ENCODE results near the gene PCDH1. TPM values are rescaled to one million over a fixed set of nuclear protein-coding genes. Genes with fewer than 3 reads are reported as not detected.

Gene PCDH1
- total and polyA plus RNA-seq, 10 donors: 0.30 to 11.4 (median 5.3) TPM

DNA sequence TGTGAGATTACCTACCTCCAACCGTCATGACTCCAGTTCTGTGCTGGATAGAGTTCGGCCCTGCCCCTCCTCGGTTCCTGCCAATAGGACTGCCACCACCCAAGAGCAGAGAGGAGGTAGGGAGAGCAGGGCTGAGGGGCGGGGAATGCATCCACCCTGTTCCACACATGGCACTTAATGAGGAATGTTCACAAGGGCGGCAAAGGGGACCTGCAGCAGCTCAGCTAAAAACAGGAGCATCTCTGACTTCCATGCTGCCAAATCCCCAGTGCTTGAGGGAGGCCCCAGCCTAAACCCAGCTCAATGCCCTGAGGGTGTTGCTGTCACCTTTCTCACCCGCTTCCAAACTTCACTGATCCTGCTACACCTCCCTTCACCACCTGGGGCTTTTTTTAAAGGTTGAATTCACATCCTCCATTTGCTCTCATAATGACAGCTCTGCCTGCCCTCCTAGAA, 37.7 kb upstream of the PCDH1 start:
- H3K4me1 ChIP-seq: peaks cover 8 to 32% (median 19%) of the 10 kb centered on the region in 6 donors
- no peak overlapping the region for H3K27ac ChIP-seq
- H3K36me3 ChIP-seq: no peaks in the 10 kb centered on the region
- H3K4me3 ChIP-seq: no peak overlapping the region
- H3K9me3 ChIP-seq: no peaks in the 10 kb centered on the region
- TF ChIP-seq POLR2A (IDR thresholded peaks at IDR 0.05) (no peak), POLR2AphosphoS5 (IDR thresholded peaks at IDR 0.05) (no peak)
- TF ChIP-seq, protein P1, sequence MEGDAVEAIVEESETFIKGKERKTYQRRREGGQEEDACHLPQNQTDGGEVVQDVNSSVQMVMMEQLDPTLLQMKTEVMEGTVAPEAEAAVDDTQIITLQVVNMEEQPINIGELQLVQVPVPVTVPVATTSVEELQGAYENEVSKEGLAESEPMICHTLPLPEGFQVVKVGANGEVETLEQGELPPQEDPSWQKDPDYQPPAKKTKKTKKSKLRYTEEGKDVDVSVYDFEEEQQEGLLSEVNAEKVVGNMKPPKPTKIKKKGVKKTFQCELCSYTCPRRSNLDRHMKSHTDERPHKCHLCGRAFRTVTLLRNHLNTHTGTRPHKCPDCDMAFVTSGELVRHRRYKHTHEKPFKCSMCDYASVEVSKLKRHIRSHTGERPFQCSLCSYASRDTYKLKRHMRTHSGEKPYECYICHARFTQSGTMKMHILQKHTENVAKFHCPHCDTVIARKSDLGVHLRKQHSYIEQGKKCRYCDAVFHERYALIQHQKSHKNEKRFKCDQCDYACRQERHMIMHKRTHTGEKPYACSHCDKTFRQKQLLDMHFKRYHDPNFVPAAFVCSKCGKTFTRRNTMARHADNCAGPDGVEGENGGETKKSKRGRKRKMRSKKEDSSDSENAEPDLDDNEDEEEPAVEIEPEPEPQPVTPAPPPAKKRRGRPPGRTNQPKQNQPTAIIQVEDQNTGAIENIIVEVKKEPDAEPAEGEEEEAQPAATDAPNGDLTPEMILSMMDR (IDR thresholded peaks at IDR 0.05 in 8 of 11, conservative IDR thresholded peaks at IDR 0.05 in 3 of 11): no peak
- WGBS, 5 donors: 86 to 94% (median 88%) methylated on average over 6 of the region's 6 CpGs
- no peak for DNase-seq
- intact Hi-C loops (cut with DNase I; ENCODE audit: low total_unique reads): no loop called here
- peaks cover 0 to 30% (median 0%) of the 10 kb centered on the region in 7 donors for H3K27me3 ChIP-seq (replicated peaks in 1 of 7)

DNA sequence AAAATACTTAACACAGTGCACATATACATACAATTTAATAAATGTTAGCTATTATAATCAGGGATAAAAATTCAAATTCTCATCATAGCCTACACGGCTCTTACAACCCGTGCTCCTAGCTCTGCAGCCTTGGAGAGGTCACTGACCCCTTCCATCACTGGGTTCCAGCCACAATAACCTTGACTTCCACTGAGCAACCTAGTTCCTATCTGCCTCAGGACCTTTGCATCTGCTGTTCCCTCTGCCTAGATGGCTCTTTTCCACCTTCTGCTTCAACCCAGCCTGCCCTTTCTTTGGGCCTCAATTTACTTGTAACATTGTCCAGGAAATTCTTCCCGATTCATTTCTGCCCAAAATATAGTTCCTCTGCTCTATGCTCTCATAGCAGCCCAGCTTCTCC, 36.6 kb upstream of the PCDH1 start:
- DNase-seq: no peak
- H3K9me3 ChIP-seq: no peaks in the 10 kb centered on the region
- peaks cover 0 to 30% (median 0%) of the 10 kb centered on the region in 7 donors for H3K27me3 ChIP-seq (replicated peaks in 1 of 7)
- no peak overlapping the region for H3K4me3 ChIP-seq
- no peak for TF ChIP-seq POLR2AphosphoS5 (IDR thresholded peaks at IDR 0.05)
- no peak for TF ChIP-seq POLR2A (IDR thresholded peaks at IDR 0.05)
- TF ChIP-seq, protein P1 (IDR thresholded peaks at IDR 0.05 in 8 of 11, conservative IDR thresholded peaks at IDR 0.05 in 3 of 11): no peak
- H3K4me1 ChIP-seq: peaks cover 8 to 32% (median 19%) of the 10 kb centered on the region in 6 donors
- H3K36me3 ChIP-seq: no peaks in the 10 kb centered on the region
- intact Hi-C loops (cut with DNase I; ENCODE audit: low total_unique reads): no loop called here
- H3K27ac ChIP-seq: peak overlapping the region in 1 of 8 donors; percentile 44
- WGBS, 5 donors: 82 to 95% (median 94%) methylated on average over 3 of the region's 3 CpGs

DNA sequence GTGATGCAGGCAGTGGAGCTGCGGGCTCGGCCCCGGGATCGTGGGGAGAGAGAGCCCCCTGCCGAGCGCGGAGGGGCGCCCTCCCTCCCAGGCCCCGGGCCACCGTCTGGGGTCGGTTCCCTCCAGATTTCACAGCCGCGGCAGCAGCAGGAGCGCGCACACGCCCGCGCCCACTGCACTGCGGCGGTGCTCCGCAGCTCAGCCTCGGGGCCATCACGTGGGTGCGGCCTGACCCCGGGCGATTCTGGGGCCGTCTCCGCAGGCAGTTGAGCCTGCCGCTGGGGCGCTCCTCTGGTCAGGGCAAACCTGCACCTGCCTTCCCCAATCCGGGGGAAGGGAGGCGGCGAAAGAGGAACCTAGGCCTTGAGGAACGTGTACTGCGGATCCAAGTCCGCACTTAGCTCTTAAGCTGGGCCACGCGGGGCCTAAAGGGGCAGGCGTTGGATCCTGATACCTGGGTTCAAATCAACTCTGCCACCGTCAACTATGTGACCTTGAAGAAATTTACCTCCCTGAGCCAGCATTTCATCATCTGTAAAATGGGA, 36.1 kb upstream of the PCDH1 start:
- H3K4me3 ChIP-seq: peak overlapping the region; percentile 18 to 69 (median 31)
- TF ChIP-seq, protein P1 (IDR thresholded peaks at IDR 0.05 in 8 of 11, conservative IDR thresholded peaks at IDR 0.05 in 3 of 11): peak in 7 of 11 experiments; percentile 18 to 54 (median 35)
- TF ChIP-seq POLR2AphosphoS5 (IDR thresholded peaks at IDR 0.05): peak in 2 of 3 donors; percentile 66 to 71
- no peak for TF ChIP-seq POLR2A (IDR thresholded peaks at IDR 0.05)
- H3K27me3 ChIP-seq (replicated peaks in 1 of 7): peaks cover 0 to 30% (median 0%) of the 10 kb centered on the region in 7 donors
- WGBS, 5 donors: 7% methylated on average over 28 to 40 of the region's 40 CpGs
- intact Hi-C loops (cut with DNase I; ENCODE audit: low total_unique reads): no loop called here
- H3K4me1 ChIP-seq: peaks cover 8 to 32% (median 19%) of the 10 kb centered on the region in 6 donors
- H3K36me3 ChIP-seq: no peaks in the 10 kb centered on the region
- no peaks in the 10 kb centered on the region for H3K9me3 ChIP-seq
- DNase-seq: peak; percentile 93
- peak overlapping the region in 3 of 8 donors; percentile 1 to 50 (median 44) for H3K27ac ChIP-seq

DNA sequence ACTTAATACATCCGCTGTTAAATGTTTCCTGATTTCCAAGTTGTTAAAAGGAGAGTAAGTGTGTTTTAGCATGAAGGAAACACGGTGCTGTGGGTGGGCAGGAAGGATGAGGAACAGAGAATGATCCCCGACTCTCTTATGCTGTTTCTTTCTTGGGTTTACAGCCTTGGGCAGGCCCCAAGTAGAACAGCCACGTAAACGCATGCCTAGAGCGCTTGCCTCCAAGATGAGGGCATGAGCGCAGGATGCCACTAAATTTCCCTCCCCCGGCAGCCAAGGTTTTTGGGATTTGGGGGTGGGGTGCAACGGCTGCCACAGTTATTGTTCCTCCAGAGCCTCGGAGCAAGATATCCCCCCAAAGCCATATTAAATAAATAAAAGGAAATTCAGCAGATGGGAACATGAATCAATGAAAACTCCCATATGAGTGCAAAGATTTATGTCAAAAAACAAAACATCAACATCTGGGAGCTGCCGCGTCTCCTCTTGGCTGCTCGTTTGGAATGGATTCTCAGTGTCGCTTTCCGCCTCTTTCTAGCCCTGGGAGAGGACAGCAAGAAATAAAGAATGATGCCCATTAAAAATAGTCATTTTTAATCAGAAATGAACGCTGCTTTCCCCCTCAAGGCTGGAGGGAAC, 35.5 kb upstream of the PCDH1 start:
- intact Hi-C loops (cut with DNase I; ENCODE audit: low total_unique reads): no loop called here
- Histone ChIP-seq H3K27me3 (replicated peaks in 1 of 7) (peaks cover 0 to 30% (median 0%) of the 10 kb centered on the region in 7 donors), H3K36me3 (no peaks in the 10 kb centered on the region), H3K4me3 (peak overlapping the region; percentile 18 to 69 (median 31)), H3K4me1 (peaks cover 8 to 32% (median 19%) of the 10 kb centered on the region in 6 donors), H3K9me3 (no peaks in the 10 kb centered on the region), H3K27ac (peak overlapping the region in 3 of 8 donors; percentile 1 to 50 (median 44))
- 15 to 27% (median 20%) methylated on average over 16 of the region's 16 CpGs for WGBS, 5 donors
- TF ChIP-seq POLR2AphosphoS5 (IDR thresholded peaks at IDR 0.05) (no peak), POLR2A (IDR thresholded peaks at IDR 0.05) (no peak)
- no peak for DNase-seq
